Nephron progenitor cell (in vitro differentiated cells): ENCODE measurements around the gene JMJD7.
A peak's percentile ranks its signal among the peaks of the same experiment; 100 is the strongest.

Source experiments
- DNase-seq: peaks from one replicate; pipeline ENCODE4 v3.0.0; 2021
- H3K27ac Mint-ChIP-seq: 2 replicates; pipeline ENCODE4 v1.8.0; 2021; ENCODE audit warnings: mild to moderate bottlenecking, moderate library complexity, mixed read lengths
- H3K27me3 Mint-ChIP-seq: 2 replicates; pipeline ENCODE4 v1.8.0; 2021; ENCODE audit warnings: mild to moderate bottlenecking, low read depth, mixed read lengths; ENCODE audit not compliant: poor library complexity
- H3K36me3 Mint-ChIP-seq: 2 replicates; pipeline ENCODE4 v1.8.0; 2021; ENCODE audit warnings: low read depth, mixed read lengths
- H3K4me1 Mint-ChIP-seq: 2 replicates; pipeline ENCODE4 v1.8.0; 2021; ENCODE audit warnings: mixed read lengths
- H3K4me3 Mint-ChIP-seq: 2 replicates; pipeline ENCODE4 v1.8.0; 2021; ENCODE audit warnings: mild to moderate bottlenecking, moderate library complexity, mixed read lengths
- H3K9me3 Mint-ChIP-seq: 2 replicates; pipeline ENCODE4 v1.8.0; 2021; ENCODE audit warnings: mild to moderate bottlenecking, moderate library complexity, mixed read lengths
- TF ChIP-seq, protein P1 (sequence below): fragments of 200-600 bp; sonication (generic); IDR thresholded peaks from 2 replicates; pipeline ENCODE4 v1.5.0; 2021; ENCODE audit warnings: antibody characterized with exemption

JMJD7 gene

DNA sequence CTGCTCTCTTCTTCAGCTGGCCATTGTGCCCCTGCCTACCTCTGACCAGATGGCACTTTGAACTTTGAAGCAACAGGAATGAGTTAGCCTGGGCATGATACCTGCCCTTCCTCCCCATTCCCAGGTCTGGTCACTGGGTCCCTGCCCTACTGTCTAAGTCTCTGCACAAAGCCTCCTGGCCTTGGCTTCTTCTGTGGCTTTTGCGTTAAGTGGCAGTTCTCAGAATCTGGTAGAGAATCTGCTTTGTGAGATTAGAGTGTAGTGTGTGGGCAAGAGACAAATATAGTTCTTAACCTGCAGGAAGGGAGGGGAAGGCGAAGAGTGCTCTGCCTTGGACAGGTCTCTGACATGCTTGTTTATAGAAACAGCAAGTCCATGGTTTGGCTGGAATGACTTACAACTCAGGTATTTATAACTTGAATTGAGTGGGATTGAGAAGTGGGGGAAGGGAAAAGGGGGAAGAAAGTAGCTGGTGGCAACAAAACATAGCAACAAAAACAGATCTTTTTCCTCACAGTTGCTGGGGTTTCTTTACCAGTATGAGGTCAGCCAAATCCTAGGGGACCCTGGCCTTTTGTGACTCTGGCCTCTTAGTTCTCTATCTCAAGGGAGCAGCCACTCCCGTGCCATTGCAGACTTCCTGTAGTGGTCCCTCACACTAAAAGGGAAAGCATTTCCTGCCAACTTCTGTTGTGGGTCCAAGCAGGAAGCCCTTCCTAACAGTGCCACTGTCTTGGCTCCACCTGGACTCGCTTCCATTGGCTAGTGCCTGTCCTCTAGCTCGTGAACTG is 36.9 kb upstream of the JMJD7 start:
- TF ChIP-seq, protein P1, sequence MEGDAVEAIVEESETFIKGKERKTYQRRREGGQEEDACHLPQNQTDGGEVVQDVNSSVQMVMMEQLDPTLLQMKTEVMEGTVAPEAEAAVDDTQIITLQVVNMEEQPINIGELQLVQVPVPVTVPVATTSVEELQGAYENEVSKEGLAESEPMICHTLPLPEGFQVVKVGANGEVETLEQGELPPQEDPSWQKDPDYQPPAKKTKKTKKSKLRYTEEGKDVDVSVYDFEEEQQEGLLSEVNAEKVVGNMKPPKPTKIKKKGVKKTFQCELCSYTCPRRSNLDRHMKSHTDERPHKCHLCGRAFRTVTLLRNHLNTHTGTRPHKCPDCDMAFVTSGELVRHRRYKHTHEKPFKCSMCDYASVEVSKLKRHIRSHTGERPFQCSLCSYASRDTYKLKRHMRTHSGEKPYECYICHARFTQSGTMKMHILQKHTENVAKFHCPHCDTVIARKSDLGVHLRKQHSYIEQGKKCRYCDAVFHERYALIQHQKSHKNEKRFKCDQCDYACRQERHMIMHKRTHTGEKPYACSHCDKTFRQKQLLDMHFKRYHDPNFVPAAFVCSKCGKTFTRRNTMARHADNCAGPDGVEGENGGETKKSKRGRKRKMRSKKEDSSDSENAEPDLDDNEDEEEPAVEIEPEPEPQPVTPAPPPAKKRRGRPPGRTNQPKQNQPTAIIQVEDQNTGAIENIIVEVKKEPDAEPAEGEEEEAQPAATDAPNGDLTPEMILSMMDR = no peak
- Mint-ChIP-seq H3K4me3 (no peak overlapping the region), H3K4me1 (peaks cover 64% of the 10 kb centered on the region), H3K27me3 (no peaks in the 10 kb centered on the region), H3K27ac (peak overlapping the region; percentile 10), H3K36me3 (peaks cover under 1% of the 10 kb centered on the region), H3K9me3 (no peaks in the 10 kb centered on the region)
- no peak for DNase-seq

DNA sequence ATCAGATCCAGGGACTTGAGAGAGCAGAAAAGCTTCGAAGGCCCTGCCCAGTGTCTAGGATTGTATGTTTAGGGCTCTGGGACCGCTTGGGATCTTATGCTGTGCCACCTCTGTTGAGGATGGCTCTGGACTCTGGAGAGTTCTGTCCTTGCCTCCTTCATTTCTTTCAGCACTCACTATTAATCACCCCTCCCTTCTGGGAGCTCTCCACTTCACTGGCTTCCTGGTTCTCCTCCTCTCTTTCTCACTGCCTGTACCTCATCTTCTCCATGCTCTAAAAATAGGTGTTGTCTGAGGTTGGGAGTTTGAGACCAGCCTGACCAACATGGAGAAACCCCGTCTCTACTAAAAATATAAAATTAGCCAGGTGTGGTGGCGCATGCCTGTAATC is 36.4 kb upstream of the JMJD7 start:
- Mint-ChIP-seq H3K4me1 (peaks cover 70% of the 10 kb centered on the region), H3K27ac (peak overlapping the region; percentile 80), H3K27me3 (no peaks in the 10 kb centered on the region), H3K9me3 (no peaks in the 10 kb centered on the region), H3K4me3 (no peak overlapping the region), H3K36me3 (no peaks in the 10 kb centered on the region)
- DNase-seq = no peak
- TF ChIP-seq, protein P1 = no peak

DNA sequence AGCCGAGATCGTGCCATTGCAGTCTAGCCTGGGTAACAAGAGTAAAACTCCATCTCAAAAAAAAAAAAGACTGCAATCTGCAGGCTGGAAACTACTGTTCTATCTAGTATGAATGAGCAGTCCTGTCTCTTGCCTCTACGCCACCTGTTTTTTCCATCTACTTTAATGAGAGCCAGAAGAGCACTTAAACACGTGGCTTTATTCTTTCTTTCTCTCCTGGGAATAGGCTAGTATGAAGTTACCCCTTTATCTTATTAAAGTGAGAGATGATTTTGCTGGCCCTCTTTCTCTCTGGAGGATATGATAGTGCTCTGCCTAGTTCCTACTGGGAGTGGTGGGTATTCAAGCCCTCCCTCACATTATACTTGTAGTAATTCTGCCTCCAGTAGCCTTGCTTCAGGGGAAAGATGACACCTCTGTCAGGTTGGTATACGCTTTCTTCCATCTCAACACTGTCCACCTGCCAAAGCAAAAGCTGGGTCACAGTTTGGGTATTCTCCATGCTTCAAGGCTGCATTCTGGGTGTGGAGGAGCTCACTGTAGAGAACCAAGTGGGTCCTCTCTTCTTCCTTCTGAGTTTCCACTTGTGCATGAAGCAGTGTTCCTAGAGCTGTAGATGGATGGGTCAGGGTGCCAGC is 35.8 kb upstream of the JMJD7 start:
- H3K4me3 Mint-ChIP-seq = no peak overlapping the region

DNA sequence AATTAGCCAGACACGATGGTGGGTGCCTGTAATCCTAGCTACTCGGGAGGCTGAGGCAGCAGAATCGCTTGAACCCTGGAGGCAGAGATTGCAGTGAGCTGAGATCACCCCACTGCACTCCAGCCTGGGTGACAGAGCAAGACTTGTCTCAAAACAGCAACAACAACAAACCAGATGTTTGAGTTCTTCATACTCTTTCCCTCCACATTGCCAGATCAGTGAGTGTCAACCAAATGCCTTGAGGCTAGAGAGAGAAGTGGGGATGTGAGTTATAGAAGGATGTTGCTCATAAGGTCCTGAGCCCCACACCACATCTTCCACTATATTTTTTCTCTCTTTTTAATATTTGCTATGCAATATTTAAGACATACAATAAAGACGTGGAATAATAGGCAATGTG is 33.8 kb upstream of the JMJD7 start:
- H3K4me3 Mint-ChIP-seq = no peak overlapping the region
- H3K4me1 Mint-ChIP-seq = peaks cover 75% of the 10 kb centered on the region
- H3K27ac Mint-ChIP-seq = no peak overlapping the region
- no peak for DNase-seq
- TF ChIP-seq, protein P1 = no peak
- H3K9me3 Mint-ChIP-seq = no peaks in the 10 kb centered on the region
- H3K36me3 Mint-ChIP-seq = no peaks in the 10 kb centered on the region
- H3K27me3 Mint-ChIP-seq = no peaks in the 10 kb centered on the region

More for the DNA sequence above, 35.8 kb upstream of the JMJD7 start:
- H3K36me3 Mint-ChIP-seq = no peaks in the 10 kb centered on the region
- no peak overlapping the region for H3K27ac Mint-ChIP-seq
- no peak for DNase-seq
- TF ChIP-seq, protein P1 = no peak
- no peaks in the 10 kb centered on the region for H3K9me3 Mint-ChIP-seq
- no peaks in the 10 kb centered on the region for H3K27me3 Mint-ChIP-seq
- H3K4me1 Mint-ChIP-seq = peaks cover 76% of the 10 kb centered on the region

DNA sequence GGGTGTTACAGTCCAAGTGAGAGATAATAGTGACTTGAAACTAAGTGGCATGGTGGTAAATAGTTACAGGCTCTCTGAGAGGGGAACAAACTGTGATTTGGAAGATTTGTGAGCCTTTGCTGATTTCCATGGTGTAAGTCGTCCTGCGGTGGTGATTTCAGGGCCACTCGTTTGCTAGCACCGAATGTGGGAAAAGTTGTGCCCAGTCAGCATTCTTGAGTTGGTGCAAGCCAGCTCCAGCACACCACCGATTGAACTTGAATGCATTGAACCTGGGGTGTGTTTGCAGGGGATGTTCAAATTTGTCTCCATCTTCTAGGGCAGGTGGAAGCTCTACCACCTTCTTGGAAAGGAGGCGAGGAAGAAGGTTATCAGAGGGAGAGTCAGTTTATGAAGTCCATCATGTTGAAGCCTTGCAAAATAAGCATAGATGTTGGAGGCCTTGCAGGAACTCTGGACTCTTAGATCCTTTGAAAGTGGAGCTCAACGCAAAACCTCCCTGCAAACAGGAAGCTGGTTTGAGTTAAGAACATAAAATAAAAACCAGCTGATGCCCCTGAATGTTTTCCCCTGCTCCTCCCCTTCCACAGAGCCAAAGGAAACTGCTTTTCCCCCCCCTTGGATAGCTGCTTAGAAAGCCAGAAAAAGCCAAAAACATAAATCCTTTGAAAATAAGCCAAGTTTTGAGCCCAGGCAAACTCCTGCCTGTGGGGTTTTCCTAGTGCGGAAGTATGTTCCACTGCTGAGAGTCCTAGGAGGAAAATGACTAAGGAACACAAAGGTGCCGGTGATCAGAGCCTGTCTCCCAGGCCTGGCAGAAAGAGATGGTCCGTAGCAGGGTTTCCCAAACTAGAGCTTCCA is 31.7 kb upstream of the JMJD7 start:
- Mint-ChIP-seq H3K36me3 (peaks cover 17% of the 10 kb centered on the region), H3K27ac (peak overlapping the region; percentile 91), H3K4me3 (no peak overlapping the region), H3K4me1 (peaks cover 56% of the 10 kb centered on the region), H3K9me3 (no peaks in the 10 kb centered on the region), H3K27me3 (no peaks in the 10 kb centered on the region)
- no peak for DNase-seq
- TF ChIP-seq, protein P1 = no peak
